Fibroblast of lung (primary cell): ENCODE measurements around the gene CC2D1B.

ENCODE experiments used
- EZH2 ChIP-seq: IDR thresholded peaks from 2 replicates; pipeline ENCODE4 v1.5.1; 2012; ENCODE audit warnings: low read length, control low read depth, mild to moderate bottlenecking; ENCODE audit errors: missing control alignments
- TF ChIP-seq, protein P1 (sequence below), 2 donors: IDR thresholded peaks in 1 of 2; conservative IDR thresholded peaks in 1 of 2; 1 replicate in 1 of 2; 2 replicates in 1 of 2; pipeline ENCODE4 v1.5.1; 2011 to 2012; ENCODE audit warnings: low read length in 2 of 2, control low read depth in 1 of 2, inconsistent platforms in 1 of 2, low read depth in 1 of 2, mild to moderate bottlenecking in 1 of 2

DNA sequence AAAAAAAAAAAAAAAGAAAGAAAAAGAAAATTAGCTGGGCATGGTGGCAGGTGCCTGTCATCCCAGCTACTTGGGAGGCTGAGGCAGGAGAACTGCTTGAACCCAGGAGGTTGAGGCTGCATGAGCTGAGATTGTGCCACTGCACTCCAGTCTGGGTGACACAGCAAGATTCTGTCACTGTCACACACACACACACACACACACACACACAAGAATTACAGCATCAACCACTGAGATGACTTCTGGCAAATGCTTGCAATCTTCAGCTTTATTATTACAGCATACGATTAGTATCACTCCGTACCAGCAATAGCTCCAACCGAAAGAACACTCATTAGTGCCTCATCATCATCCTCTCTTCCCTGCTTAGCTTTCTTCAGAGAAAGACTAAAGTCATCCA is 33.6 kb upstream of the CC2D1B start:
- TF ChIP-seq, protein P1, sequence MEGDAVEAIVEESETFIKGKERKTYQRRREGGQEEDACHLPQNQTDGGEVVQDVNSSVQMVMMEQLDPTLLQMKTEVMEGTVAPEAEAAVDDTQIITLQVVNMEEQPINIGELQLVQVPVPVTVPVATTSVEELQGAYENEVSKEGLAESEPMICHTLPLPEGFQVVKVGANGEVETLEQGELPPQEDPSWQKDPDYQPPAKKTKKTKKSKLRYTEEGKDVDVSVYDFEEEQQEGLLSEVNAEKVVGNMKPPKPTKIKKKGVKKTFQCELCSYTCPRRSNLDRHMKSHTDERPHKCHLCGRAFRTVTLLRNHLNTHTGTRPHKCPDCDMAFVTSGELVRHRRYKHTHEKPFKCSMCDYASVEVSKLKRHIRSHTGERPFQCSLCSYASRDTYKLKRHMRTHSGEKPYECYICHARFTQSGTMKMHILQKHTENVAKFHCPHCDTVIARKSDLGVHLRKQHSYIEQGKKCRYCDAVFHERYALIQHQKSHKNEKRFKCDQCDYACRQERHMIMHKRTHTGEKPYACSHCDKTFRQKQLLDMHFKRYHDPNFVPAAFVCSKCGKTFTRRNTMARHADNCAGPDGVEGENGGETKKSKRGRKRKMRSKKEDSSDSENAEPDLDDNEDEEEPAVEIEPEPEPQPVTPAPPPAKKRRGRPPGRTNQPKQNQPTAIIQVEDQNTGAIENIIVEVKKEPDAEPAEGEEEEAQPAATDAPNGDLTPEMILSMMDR (conservative IDR thresholded peaks at IDR 0.05 in 1 of 2, IDR thresholded peaks at IDR 0.05 in 1 of 2; ENCODE audit: low read depth in 1 of 2, low read length in 2 of 2), result no peak
- no peak for TF ChIP-seq EZH2
